ENCODE data around the gene PKD1.

Gene PKD1

DNA sequence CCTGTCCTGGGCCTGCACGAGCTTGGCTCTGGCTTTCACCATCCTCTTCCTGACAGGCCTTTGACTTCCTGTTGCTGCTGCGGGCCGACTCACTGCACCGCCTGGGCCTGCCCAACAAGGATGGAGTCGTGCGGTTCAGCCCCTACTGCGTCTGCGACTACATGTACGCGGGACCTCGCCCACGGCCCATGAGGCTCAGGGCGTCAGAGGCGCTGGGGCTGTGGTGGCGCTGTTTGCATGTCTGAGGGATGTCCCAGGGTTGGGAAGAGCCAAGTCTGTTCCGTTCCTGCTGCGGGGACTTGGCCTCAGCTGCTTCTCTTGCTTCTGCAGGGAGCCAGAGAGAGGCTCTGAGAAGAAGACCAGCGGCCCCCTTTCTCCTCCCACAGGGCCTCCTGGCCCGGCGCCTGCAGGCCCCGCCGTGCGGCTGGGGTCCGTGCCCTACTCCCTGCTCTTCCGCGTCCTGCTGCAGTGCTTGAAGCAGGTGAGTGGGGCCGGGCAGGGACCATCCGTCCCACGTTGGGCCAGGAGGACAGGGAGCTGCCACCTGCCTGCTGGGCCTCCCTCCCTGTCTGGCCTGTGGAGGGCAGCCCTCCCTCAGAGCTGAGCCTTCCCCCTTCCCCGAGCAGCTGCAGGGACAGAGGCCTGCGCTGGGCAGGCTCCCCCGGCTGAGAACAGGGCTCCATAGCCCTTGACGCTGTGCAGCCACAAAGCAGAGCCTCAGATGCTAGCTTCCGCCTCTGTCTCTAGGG lies 64.1 kb downstream of the PKD1 start:
- H3K36me3 ChIP-seq (ENCODE audit: insufficient read depth, low read length) = peaks cover 52% of the 10 kb centered on the region
- no peak overlapping the region for H3K27ac ChIP-seq (ENCODE audit: low read depth, low read length)
- H3K27me3 ChIP-seq (ENCODE audit: control insufficient read depth in 1 of 2, insufficient read depth in 2 of 2, low read length in 2 of 2) = no peaks in the 10 kb centered on the region
- no peak overlapping the region for H3K4me3 ChIP-seq (ENCODE audit: low read depth in 1 of 2, low read length in 2 of 2)
- no peaks in the 10 kb centered on the region for H3K9me3 ChIP-seq (ENCODE audit: low read length)
- H3K9ac ChIP-seq (ENCODE audit: low read length) = no peak overlapping the region
- peaks cover 6% of the 10 kb centered on the region for H3K4me1 ChIP-seq (ENCODE audit: insufficient read depth, low read length)

DNA sequence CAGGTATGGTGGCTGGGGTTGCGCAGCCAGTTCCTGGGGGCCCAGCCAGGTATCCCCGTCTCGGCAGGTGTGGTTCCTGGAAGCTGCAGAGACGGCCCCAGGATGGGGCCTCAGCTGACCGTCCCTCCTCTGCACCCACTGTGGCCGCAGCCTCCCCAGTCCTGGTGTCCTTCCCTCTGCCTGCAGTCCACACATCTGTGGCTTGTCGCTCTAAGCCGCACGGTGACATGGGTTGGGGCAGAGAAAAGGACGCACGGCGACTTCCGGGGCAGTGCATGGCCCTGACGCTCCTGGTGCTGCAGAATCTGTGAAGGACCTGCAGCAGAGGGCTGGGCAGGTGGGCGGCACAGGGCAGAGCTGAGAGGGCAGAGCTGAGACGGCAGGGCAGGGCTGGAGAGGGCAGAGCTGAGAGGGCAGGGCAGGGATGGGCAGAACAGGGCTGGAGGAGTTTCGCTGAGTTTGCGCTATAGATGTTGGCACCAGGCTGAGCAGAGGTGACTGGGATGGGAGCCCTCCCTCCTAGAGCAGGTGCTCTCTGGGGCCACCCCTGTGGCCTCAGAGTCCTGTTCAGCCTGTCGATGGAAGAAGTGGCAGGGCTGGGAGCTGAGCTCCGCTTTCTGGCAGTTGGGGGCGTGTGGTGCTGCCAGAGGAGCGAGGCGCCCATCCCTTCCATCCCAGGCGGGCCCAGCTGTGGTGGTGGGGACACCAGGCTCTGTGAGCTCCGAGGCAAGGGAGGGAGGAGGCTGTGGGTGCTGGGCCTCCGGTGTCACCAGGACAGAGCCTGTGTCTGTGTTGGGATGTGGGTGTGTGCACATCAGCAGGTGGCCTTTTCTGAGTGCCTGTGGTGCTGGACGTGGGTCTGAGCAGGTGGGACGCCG lies 64.9 kb downstream of the PKD1 start:
- H3K9ac ChIP-seq (ENCODE audit: low read length) = no peak overlapping the region
- no peaks in the 10 kb centered on the region for H3K9me3 ChIP-seq (ENCODE audit: low read length)
- H3K27me3 ChIP-seq (ENCODE audit: control insufficient read depth in 1 of 2, insufficient read depth in 2 of 2, low read length in 2 of 2) = no peaks in the 10 kb centered on the region
- peaks cover 52% of the 10 kb centered on the region for H3K36me3 ChIP-seq (ENCODE audit: insufficient read depth, low read length)
- no peak overlapping the region for H3K4me3 ChIP-seq (ENCODE audit: low read depth in 1 of 2, low read length in 2 of 2)
- peaks cover 6% of the 10 kb centered on the region for H3K4me1 ChIP-seq (ENCODE audit: insufficient read depth, low read length)
- H3K27ac ChIP-seq (ENCODE audit: low read depth, low read length) = no peak overlapping the region

DNA sequence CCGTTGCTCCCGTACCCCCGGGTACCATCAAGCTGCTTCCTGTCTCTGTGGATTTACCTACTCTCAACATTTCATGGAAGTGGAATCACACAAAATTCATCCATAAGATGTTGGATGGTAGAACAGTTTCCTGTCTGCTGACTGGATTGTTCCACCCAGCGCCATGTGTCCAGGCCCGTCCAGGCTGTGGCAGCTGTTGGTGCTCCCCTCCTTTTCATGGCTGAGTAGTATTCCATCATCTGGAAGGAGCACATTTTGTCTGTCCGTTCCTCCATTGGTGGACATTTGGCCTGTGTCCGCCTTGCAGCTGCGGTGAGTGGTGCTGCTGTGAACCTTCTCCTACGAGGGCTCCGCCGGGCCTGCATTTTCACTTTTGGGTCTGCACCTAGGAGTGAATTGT lies 69.6 kb downstream of the PKD1 start:
- H3K36me3 ChIP-seq (ENCODE audit: insufficient read depth, low read length) = peaks cover 42% of the 10 kb centered on the region
- H3K4me3 ChIP-seq (ENCODE audit: low read depth in 1 of 2, low read length in 2 of 2) = no peak overlapping the region
- no peaks in the 10 kb centered on the region for H3K27me3 ChIP-seq (ENCODE audit: control insufficient read depth in 1 of 2, insufficient read depth in 2 of 2, low read length in 2 of 2)

DNA sequence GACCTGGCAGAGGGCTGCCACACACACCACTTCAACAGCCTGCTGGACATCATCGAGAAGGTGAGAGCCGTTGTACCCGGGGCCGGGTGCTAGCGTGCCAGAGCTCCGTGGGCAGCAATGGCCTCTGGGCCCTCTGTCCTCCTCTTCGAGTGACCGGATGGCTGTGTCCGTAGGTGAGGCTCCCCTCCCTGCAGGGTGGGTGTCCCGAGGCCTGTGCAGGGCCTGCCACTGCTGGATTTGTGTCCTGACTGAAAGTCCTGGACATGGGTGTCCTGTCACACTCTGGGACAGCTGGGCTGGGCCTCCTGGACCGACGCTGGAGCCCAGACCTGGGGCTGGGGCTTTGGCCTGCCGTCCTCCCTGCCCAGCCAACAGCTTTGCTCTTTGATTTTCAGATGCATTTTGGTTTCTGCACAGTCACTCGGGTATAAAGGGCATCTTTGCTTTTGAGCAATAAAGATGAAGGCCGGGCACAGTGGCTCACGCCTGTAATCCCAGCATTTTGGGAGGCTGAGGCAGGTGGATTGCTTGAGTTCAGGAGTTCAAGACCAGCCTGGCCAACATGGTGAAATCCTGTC lies 71.2 kb downstream of the PKD1 start:
- Histone ChIP-seq H3K4me3 (ENCODE audit: low read depth in 1 of 2, low read length in 2 of 2) (no peak overlapping the region), H3K27me3 (ENCODE audit: control insufficient read depth in 1 of 2, insufficient read depth in 2 of 2, low read length in 2 of 2) (no peaks in the 10 kb centered on the region), H3K4me1 (ENCODE audit: insufficient read depth, low read length) (no peaks in the 10 kb centered on the region), H3K9ac (ENCODE audit: low read length) (no peak overlapping the region), H3K27ac (ENCODE audit: low read depth, low read length) (no peak overlapping the region), H3K36me3 (ENCODE audit: insufficient read depth, low read length) (peaks cover 40% of the 10 kb centered on the region), H3K9me3 (ENCODE audit: low read length) (no peaks in the 10 kb centered on the region)

More for the DNA sequence above, 69.6 kb downstream of the PKD1 start:
- no peak overlapping the region for H3K9ac ChIP-seq (ENCODE audit: low read length)
- H3K4me1 ChIP-seq (ENCODE audit: insufficient read depth, low read length) = no peaks in the 10 kb centered on the region
- no peaks in the 10 kb centered on the region for H3K9me3 ChIP-seq (ENCODE audit: low read length)
- no peak overlapping the region for H3K27ac ChIP-seq (ENCODE audit: low read depth, low read length)

DNA sequence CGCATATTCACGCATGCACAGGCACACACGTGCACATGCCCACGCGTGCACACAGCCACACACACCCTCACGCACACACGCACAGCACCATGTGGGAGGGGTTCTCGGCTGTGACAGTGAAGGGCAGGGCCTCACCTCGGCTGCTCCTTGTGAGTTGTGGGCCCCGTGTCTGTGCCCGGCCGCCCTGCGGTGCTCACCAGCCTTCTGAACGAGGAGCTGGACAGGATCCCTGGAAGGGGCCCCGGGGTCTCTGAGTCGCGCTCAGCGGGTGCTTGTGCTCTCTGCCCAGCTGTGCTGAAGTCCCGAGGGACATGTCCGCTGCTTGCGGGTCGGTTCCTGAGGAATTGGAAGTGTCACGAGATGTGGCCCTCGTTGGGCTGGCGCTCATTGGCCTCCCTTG lies 71.8 kb downstream of the PKD1 start:
- no peak overlapping the region for H3K27ac ChIP-seq (ENCODE audit: low read depth, low read length)
- H3K27me3 ChIP-seq (ENCODE audit: control insufficient read depth in 1 of 2, insufficient read depth in 2 of 2, low read length in 2 of 2) = no peaks in the 10 kb centered on the region
- no peak overlapping the region for H3K9ac ChIP-seq (ENCODE audit: low read length)
- H3K9me3 ChIP-seq (ENCODE audit: low read length) = no peaks in the 10 kb centered on the region
- H3K36me3 ChIP-seq (ENCODE audit: insufficient read depth, low read length) = peaks cover 41% of the 10 kb centered on the region
- H3K4me3 ChIP-seq (ENCODE audit: low read depth in 1 of 2, low read length in 2 of 2) = no peak overlapping the region
- no peaks in the 10 kb centered on the region for H3K4me1 ChIP-seq (ENCODE audit: insufficient read depth, low read length)

DNA sequence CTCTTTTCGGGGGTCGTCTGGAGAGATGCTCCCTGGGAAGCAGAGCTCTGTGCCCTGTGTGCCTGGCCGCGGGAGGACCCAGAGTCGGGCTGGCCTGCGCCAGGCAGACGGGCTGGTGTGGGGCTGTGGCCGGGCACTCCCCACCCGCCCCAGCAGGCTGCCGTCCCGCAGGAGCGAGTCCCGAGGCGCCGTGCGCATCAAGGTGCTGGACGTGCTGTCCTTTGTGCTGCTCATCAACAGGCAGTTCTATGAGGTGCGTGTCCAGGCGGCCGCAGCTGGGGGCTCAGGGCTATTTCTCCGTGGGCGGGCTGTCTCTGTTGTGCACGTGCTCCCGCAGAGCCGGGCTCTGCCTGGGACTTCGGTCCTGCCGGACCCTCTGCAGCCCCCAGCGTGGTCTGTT lies 72.9 kb downstream of the PKD1 start:
- H3K9ac ChIP-seq (ENCODE audit: low read length) = no peak overlapping the region
- no peaks in the 10 kb centered on the region for H3K27me3 ChIP-seq (ENCODE audit: control insufficient read depth in 1 of 2, insufficient read depth in 2 of 2, low read length in 2 of 2)
- no peaks in the 10 kb centered on the region for H3K4me1 ChIP-seq (ENCODE audit: insufficient read depth, low read length)
- no peak overlapping the region for H3K27ac ChIP-seq (ENCODE audit: low read depth, low read length)
- no peak overlapping the region for H3K4me3 ChIP-seq (ENCODE audit: low read depth in 1 of 2, low read length in 2 of 2)
- H3K36me3 ChIP-seq (ENCODE audit: insufficient read depth, low read length) = peaks cover 49% of the 10 kb centered on the region
- no peaks in the 10 kb centered on the region for H3K9me3 ChIP-seq (ENCODE audit: low read length)

DNA sequence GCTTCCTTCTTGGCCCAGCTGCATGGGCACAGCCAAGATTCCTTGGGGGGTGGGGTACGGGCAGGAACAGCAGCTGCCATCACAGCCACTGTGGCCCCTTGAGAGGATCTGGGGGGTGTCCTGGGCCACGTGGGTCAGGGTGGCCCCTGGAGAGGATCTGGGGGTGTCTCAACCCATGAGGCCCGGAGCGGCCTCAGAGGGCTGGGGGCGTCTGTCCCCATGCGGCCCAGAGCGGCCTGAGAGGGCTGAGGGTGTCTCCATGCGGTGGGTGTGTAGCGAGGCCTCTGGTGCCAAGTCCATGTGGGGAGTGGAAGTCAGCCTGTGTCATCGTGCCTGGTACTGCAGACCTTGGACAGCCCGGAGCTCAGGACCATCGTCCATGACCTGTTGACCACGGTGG lies 74.2 kb downstream of the PKD1 start:
- Histone ChIP-seq H3K4me1 (ENCODE audit: insufficient read depth, low read length) (no peaks in the 10 kb centered on the region), H3K9ac (ENCODE audit: low read length) (no peak overlapping the region), H3K36me3 (ENCODE audit: insufficient read depth, low read length) (peaks cover 54% of the 10 kb centered on the region), H3K4me3 (ENCODE audit: low read depth in 1 of 2, low read length in 2 of 2) (no peak overlapping the region), H3K27ac (ENCODE audit: low read depth, low read length) (no peak overlapping the region), H3K27me3 (ENCODE audit: control insufficient read depth in 1 of 2, insufficient read depth in 2 of 2, low read length in 2 of 2) (no peaks in the 10 kb centered on the region), H3K9me3 (ENCODE audit: low read length) (no peaks in the 10 kb centered on the region)

DNA sequence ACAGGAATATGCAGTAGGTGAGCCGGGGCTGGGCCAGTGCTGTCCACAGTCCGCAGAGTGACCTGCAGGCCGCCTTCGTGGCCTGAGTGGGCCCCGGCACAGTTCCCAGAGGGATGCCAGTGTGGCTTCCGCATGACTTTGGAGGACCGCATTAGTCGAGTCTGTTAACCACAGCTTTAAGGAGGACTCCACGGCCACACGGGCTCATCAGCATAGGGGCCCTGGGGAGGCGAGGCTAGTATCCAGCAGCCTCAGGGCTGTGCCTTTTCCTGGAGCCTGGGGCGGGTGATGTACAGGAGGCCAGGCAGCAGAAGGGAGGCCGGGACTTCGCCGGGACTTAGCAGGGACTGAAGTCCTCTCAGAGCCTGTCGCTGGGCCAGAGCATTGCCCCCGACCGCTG lies 74.7 kb downstream of the PKD1 start:
- Histone ChIP-seq H3K4me1 (ENCODE audit: insufficient read depth, low read length) (no peaks in the 10 kb centered on the region), H3K27me3 (ENCODE audit: control insufficient read depth in 1 of 2, insufficient read depth in 2 of 2, low read length in 2 of 2) (no peaks in the 10 kb centered on the region), H3K9ac (ENCODE audit: low read length) (no peak overlapping the region), H3K36me3 (ENCODE audit: insufficient read depth, low read length) (peaks cover 53% of the 10 kb centered on the region), H3K4me3 (ENCODE audit: low read depth in 1 of 2, low read length in 2 of 2) (no peak overlapping the region), H3K27ac (ENCODE audit: low read depth, low read length) (no peak overlapping the region), H3K9me3 (ENCODE audit: low read length) (no peaks in the 10 kb centered on the region)

DNA sequence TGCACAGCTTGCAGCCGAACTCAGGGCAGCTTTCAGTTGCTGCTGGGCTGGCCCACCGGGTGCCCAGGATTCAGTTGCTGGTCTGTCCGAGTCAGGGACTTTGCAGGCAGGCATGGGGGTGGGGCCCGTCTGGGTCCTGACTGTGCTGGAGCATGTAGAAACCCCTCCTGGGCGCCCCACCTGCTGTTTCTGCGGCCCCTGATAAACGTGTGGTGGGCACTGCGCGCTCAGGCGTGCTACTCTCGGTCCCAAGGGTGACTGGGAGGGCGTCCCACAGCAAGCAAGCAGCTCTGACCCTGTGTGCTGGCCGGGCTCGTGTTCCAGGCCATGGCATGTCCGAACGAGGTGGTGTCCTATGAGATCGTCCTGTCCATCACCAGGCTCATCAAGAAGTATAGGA lies 75.4 kb downstream of the PKD1 start:
- Histone ChIP-seq H3K9me3 (ENCODE audit: low read length) (no peaks in the 10 kb centered on the region), H3K4me3 (ENCODE audit: low read depth in 1 of 2, low read length in 2 of 2) (no peak overlapping the region), H3K9ac (ENCODE audit: low read length) (no peak overlapping the region), H3K27ac (ENCODE audit: low read depth, low read length) (no peak overlapping the region), H3K27me3 (ENCODE audit: control insufficient read depth in 1 of 2, insufficient read depth in 2 of 2, low read length in 2 of 2) (no peaks in the 10 kb centered on the region), H3K4me1 (ENCODE audit: insufficient read depth, low read length) (no peaks in the 10 kb centered on the region), H3K36me3 (ENCODE audit: insufficient read depth, low read length) (peaks cover 47% of the 10 kb centered on the region)

DNA sequence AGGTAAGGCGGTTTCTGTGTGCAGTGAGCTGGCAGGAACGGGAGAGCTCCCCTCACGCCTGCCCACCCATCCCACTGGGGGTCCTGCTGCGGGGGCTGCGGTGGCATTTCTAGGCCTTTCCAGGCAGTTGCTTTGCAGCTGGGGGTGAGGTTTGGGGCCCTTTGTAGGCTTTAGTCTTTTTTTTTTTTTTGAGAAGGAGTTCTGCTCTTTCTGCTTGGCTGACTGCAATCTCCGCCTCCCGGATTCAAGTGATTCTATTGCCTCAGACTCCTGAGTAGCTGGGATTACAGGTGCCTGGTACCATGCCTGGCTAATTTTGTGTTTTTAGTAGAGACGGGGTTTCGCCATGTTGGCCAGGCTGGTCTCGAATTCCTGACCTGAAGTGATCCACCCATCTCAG lies 76.8 kb downstream of the PKD1 start:
- Histone ChIP-seq H3K27me3 (ENCODE audit: control insufficient read depth in 1 of 2, insufficient read depth in 2 of 2, low read length in 2 of 2) (no peaks in the 10 kb centered on the region), H3K9me3 (ENCODE audit: low read length) (no peaks in the 10 kb centered on the region), H3K9ac (ENCODE audit: low read length) (no peak overlapping the region), H3K36me3 (ENCODE audit: insufficient read depth, low read length) (peaks cover 52% of the 10 kb centered on the region), H3K27ac (ENCODE audit: low read depth, low read length) (no peak overlapping the region), H3K4me3 (ENCODE audit: low read depth in 1 of 2, low read length in 2 of 2) (no peak overlapping the region), H3K4me1 (ENCODE audit: insufficient read depth, low read length) (no peaks in the 10 kb centered on the region)

DNA sequence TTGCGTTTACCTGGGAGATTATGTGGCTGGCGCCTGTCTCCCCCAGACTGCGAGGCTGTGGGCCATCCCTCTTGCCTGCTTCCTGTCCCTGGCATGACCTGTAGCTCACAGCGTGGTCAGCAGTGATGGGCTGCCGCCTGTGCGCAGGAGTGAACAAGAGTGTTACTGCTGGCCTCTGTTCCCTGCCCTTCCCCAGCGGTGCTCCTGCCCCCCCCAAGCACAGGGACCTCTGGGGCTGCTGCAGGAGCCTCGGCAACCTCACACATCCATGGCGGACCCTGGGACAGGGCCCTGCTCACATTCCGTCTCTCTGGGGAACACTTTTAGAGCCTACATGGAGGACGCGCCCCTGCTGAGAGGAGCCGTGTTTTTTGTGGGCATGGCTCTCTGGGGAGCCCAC lies 77.3 kb downstream of the PKD1 start:
- Histone ChIP-seq H3K4me3 (ENCODE audit: low read depth in 1 of 2, low read length in 2 of 2) (no peak overlapping the region), H3K9ac (ENCODE audit: low read length) (no peak overlapping the region), H3K27me3 (ENCODE audit: control insufficient read depth in 1 of 2, insufficient read depth in 2 of 2, low read length in 2 of 2) (no peaks in the 10 kb centered on the region), H3K4me1 (ENCODE audit: insufficient read depth, low read length) (no peaks in the 10 kb centered on the region), H3K27ac (ENCODE audit: low read depth, low read length) (no peak overlapping the region), H3K9me3 (ENCODE audit: low read length) (no peaks in the 10 kb centered on the region), H3K36me3 (ENCODE audit: insufficient read depth, low read length) (peaks cover 52% of the 10 kb centered on the region)

Data from muscle layer of colon (tissue), 2 donors.